GM18505 (cell line): Measurements from ENCODE around the gene BPIFB1.

Experiments
- ATAC-seq: cut with Tn5 transposase; IDR thresholded peaks from one replicate; pipeline ENCODE4 v1.9.1; 2021; ENCODE audit not compliant: unreplicated experiment
- POLR2A ChIP-seq: IDR thresholded peaks from 4 replicates; pipeline ENCODE4 v1.6.1; 2011; ENCODE audit warnings: borderline replicate concordance; ENCODE audit not compliant: insufficient read depth, insufficient read length; ENCODE audit errors: extremely low read depth

The BPIFB1 gene

DNA sequence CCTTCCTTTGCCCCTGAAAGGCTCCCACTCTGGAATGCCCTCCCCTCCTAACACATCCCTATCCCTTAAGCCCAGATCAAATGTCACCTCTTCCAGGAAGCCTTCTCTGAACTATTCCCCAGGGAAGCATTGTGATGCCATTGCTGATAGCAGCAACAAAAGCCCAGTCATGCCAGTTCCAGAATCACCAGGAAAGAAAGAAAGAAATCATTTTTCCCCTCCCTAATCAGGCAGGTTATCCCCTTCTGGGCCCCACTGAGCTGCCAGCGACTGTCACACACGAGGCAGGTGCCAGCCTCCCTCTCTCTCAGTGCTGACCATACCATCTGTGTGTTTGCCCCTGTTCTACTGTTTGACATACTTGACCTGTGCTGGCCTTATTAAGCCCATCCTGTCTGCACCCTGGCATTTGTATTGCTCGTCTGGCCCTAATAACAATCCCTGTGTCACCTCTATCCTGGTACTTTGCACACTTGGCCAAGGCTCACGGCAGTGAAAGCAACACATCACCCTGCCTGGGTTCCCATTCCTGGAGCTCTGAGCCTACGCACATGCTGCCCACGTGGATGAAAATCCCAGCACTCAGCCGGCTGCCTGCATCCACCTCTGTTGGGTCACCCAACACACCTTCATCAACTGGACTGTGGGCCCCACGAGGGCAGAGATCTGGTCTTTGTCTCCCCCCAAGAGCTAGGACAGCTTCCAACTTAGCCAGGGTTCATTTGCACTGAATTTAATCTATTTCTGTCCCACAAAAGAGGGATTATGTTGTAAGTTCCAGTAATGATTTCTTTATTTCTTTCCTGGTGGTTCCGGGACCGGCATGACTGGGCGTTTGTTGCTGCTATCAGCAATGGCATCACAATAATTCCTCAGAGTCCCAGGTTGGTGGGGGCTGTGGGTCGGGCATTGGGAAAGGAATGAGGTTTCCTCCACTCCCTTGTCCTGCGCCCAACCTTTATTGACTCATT lies 5.3 kb upstream of the BPIFB1 start:
- TF ChIP-seq POLR2A: no peak
- no peak for ATAC-seq

DNA sequence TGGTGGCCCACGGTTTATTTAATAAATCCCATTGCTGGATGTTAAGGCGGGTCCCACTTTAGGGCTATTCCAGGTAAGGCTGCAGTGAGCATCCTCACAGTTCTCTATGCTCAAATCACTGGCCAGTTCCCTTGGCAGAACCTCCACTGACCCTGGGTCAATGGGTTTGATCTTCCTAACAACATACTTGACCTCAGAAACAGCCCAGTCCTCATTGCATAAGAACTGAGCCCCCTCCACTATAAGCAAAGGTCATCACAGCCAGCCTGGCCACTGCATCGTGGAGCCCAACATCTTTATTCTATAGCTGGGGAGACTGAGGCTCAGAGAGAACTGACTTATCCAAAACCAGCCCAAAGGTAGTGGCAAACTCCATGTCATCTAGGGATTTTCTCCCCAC lies 4.3 kb upstream of the BPIFB1 start:
- TF ChIP-seq POLR2A: no peak

DNA sequence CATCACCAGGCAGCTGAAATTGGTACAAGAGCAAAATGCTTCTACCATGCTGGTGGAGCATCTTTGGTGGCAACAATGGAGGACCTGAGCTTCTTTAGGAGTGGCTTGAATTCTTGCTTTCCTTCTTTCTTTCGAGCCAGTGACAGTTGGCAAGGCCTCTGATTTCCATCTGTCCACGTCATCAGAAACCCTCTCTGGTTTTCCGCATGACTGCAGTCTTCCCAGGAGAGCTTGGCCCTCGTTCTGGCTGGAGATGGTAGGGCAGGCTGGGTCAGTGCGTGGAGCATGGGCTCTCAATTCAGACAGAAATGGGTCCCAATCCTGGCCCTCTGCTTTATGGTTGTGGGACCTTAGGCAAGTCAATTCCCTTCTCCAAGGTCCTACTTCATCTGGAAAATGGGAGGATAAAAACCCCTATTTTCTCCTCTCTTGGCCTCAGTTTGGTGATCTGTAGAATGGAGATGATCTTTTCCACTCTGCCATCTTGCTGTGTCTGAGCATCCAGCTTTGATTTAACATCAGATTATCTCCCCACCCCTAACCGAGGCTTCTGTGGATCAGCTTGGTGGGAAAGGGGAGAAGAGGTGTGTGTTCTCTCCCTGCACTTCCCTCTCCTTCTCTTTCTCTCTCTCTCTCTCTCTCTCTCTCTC lies 3.6 kb upstream of the BPIFB1 start:
- ATAC-seq: no peak
- no peak for TF ChIP-seq POLR2A

More for the DNA sequence above, 4.3 kb upstream of the BPIFB1 start:
- ATAC-seq: no peak

DNA sequence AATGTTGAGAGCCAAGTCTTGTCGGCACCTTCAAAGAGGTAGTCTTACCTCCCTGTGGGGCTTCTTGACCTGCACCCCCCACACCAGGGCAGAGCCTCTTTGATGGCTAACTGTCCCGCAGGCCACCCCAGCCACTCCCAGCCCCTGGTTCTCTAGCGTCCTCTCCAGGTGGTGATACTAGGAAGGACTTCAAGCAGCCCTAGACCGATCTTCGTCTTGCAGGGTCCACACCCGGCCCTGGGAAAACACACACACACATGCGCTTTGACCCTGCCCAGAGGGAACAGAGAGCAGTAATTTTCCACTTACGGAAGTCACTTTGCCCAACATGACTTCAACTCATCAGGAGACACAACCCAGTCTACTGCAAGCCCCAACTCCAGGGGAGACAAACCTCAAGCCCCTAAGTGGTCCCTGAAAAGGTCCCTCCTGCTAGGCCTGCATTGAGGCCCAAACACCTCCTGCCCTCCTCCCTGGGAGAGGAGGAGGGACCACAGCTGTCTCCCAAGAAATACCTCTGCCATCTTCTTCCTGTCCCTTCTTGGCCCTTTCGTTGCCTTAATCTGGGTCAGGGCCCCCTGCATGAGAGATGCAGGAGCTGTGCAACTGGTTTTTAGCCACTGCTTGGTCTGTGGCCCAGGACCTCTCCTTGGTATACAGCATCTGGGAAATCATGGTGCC lies 2.9 kb upstream of the BPIFB1 start:
- ATAC-seq: no peak
- TF ChIP-seq POLR2A: no peak

DNA sequence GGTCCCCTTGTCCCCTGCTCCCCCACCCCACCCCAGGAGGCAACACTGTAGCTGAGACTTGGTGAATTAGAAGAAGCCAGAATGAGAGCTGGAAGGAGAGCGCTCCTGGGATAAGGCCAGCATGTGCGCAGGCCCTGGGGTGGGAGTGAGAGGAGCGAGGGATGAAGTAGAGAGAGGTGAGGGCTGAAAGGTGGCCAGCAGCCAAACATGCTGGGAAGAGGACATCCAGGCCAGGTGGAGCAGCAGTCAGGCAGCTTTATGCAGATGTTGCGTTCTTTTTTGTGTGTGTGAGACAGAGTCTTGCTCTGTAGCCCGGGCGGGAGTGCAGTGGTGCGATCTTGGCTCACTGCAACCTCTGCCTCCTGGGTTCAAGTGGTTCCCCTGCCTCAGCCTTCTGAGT lies 2.2 kb upstream of the BPIFB1 start:
- no peak for ATAC-seq
- TF ChIP-seq POLR2A: no peak

DNA sequence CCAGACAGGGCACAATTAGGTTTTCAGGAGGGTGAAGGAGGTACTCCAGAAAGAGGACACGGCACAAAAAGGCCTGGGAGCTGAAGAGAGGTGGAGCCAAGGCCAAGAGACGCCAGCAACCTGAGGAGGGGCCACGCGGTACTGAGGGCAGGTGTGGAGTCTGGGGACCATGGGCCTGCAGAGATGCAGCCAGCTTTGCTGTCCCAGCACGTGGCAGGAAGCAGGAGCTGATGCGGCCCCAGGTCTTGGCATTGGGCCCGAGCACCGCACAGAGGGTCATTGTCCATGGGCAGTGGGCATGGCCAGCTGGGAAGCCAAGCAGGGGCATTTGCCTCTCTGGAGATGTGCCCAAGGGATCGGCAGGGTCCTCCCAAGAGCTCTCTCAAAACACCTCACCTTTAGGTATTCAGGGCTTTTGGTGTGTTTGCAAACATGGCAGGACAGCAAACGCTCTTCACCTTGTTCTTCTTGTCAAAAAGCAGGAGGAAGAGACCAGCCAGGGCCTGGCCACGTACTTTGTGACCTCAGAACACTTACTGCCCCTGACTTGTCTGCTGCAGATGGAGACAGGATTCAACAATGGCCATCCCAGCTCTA lies 1.4 kb upstream of the BPIFB1 start:
- no peak for TF ChIP-seq POLR2A
- no peak for ATAC-seq

DNA sequence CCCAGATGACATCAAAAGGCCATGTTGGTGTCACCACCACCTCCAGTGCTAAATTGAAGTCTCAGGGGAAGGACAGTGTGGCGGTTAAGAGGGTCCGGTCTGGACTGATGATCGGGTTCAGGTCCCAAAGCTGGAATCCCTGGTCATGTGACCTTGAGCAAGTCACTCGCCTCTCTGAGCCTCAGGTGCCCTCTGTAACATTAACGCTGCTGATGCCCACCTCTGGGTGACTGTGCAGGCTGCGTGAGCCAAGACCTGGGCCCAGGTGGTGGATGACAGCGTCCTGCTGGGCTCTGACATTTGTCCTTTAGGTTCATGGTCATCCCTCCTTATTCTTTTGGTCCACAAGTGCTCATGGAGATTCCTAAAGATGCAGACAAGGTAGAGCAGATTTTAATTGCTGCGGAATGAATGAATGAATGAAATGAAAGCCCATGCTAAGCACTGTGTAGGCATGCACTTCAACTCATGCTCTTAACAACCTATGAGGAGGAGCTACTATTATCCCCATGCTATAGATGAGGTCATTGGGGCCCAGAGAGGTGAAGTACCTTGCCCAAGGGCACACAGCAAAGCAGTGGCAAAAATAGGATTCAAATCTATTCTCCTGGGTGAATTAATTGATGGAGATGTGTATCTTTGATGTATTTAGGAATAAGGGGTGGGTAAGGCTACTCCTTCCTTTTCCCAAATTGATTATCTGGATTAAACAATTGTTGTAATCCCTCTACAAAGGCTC lies 649 bp upstream of the BPIFB1 start:
- no peak for ATAC-seq
- no peak for TF ChIP-seq POLR2A

DNA sequence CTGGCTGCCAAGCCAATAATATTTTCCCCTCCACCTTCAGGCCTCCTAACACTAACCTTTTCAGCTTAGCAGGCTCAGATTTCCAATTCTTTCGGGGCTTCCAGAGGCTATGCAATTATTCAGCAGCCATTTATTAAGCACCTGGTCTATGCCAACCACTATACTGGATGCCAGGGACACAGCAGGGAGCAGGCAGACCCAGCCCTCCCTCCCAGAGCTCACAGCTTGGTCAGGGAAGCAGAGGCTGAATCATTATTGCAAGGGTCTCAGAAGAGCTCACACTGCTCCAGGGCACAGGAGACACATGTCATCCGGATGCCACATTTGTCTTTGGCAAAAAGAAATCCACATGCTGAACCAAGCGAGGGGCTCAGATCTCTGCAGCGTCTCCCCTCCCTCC lies 1.3 kb downstream of the BPIFB1 start:
- no peak for TF ChIP-seq POLR2A
- no peak for ATAC-seq

DNA sequence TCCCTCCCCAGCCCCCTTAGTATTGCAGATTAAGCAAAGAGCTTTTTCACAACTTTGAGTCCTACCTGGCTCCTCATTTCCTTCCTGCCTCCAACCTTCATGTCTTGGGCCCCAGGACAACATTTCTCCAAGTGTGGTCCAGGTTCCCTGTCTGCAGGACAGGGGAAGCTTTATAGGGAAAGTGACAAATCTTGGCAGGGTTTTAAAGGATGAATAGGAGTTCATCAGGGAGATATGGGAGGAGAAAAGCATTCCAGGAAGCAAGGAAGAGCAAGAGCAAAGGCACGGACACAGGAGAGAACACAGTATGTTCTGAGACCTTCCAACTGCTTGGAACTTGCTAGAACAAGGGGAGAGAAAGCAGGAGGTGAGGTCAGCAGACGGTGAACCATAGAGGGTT lies 1.9 kb downstream of the BPIFB1 start:
- ATAC-seq: no peak
- TF ChIP-seq POLR2A: no peak

DNA sequence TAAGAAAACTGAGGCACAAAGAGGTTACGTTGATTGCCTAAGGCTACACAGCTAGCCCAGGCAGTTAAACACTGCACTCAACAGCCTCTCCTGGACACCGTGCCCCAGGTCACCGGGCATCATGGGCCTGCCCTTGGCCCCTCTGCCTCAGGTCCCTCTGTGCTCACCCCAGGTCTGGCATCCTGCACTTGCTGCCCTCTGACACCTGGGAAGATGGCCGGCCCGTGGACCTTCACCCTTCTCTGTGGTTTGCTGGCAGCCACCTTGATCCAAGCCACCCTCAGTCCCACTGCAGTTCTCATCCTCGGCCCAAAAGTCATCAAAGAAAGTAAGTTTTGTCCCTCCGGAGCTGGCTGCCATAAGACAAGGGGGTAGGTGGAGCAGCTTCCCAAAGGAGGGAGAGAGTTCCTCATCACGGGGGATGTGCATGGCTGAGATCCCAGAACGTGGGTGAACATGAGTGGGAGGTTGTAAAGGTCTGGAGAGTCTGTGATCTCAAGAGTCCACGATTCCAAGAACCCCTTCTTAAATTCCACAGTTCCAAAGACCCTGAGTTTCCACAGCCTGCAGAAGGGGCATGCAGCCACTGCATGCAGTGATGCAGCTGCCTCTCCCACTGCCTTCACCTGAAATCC lies 3.0 kb downstream of the BPIFB1 start:
- no peak for TF ChIP-seq POLR2A
- no peak for ATAC-seq

DNA sequence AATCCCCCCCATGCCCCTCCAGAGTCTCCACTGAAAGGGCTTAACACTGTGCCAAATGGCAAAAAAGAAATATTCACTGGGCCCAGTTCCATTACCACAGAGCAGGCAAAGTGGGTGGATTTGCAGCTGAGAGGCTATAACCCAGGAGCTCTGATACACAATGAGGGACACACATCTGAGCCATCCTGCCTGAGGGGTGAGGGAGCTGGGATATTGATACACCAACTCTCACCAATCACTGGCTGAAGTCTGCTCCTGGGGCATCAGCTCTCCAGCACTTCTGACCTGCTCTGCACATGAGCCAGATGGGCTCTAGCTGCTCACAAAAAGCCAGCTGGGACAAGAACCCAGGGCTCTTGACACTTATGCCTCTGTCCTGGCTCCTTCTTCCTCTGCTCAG lies 4.9 kb downstream of the BPIFB1 start:
- no peak for TF ChIP-seq POLR2A
- ATAC-seq: no peak

DNA sequence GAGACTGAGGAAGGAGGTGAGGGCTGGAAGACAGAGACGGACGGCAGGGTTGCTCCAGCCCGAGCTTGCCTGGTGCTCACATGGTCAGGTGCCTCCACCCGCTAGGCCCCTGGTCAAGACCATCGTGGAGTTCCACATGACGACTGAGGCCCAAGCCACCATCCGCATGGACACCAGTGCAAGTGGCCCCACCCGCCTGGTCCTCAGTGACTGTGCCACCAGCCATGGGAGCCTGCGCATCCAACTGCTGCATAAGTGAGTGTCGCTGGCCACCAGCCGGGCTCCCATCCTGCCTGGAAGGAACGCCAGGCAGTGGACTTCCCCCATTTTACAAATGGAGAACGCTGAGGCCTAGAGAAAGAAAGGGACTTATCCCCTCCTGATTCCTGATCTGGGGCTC lies 7.8 kb downstream of the BPIFB1 start:
- ATAC-seq: no peak
- TF ChIP-seq POLR2A: no peak
